HepG2 (cell line): ENCODE results near the gene SPATA12. TPM values are rescaled to one million over a fixed set of nuclear protein-coding genes. Genes with fewer than 3 reads are reported as not detected.
A peak's percentile ranks its signal among the peaks of the same experiment; 100 is the strongest.

Source experiments
- ATF6 ChIP-seq: sonication (generic); formaldehyde crosslinking; conservative IDR thresholded peaks from 2 replicates; pipeline ENCODE4 v1.4.0; 2020; ENCODE audit warnings: missing genetic modification reagents
- CC2D1A ChIP-seq: sonication (generic); formaldehyde crosslinking; IDR thresholded peaks from 2 replicates; pipeline ENCODE4 v1.8.1; 2023; ENCODE audit warnings: mild to moderate bottlenecking, missing genetic modification reagents
- FOXP1 ChIP-seq, 2 experiments: fragments of 450-650 bp in 1 of 2; IDR thresholded peaks; 2 replicates each; pipeline ENCODE4 v1.6.1; 2017 to 2018; ENCODE audit warnings: antibody characterized with exemption in 1 of 2
- MAX ChIP-seq: IDR thresholded peaks from 2 replicates; pipeline ENCODE4 v1.6.1; 2012; ENCODE audit warnings: inconsistent platforms
- MXD3 ChIP-seq: IDR thresholded peaks from 2 replicates; pipeline ENCODE4 v1.6.1; 2016; ENCODE audit warnings: mild to moderate bottlenecking, missing biosample characterization, missing genetic modification reagents
- PHF8 ChIP-seq: sonication (generic); formaldehyde crosslinking; IDR thresholded peaks from 2 replicates; pipeline ENCODE4 v1.5.0; 2020; ENCODE audit warnings: missing genetic modification reagents
- RFX3 ChIP-seq: IDR thresholded peaks from 2 replicates; pipeline ENCODE4 v1.6.1; 2016; ENCODE audit warnings: missing biosample characterization, missing genetic modification reagents
- SCMH1 ChIP-seq: sonication (generic); formaldehyde crosslinking; IDR thresholded peaks from 2 replicates; pipeline ENCODE4 v1.9.0; 2021; ENCODE audit warnings: missing genetic modification reagents, mild to moderate bottlenecking, borderline replicate concordance
- THAP11 ChIP-seq: IDR thresholded peaks from 2 replicates; pipeline ENCODE4 v1.6.1; 2016; ENCODE audit warnings: missing biosample characterization, missing genetic modification reagents
- ZBTB7A ChIP-seq: sonication (generic); formaldehyde crosslinking; IDR thresholded peaks from 2 replicates; pipeline ENCODE4 v1.8.0; 2022; ENCODE audit warnings: mild to moderate bottlenecking, missing genetic modification reagents
- ZFP36 ChIP-seq: fragments of 150-350 bp; IDR thresholded peaks from 2 replicates; pipeline ENCODE4 v1.6.1; 2018; ENCODE audit warnings: borderline replicate concordance, low read length, low read depth; ENCODE audit not compliant: partially characterized antibody
- ZKSCAN8 ChIP-seq: IDR thresholded peaks from 2 replicates; pipeline ENCODE4 v1.6.1; 2016; ENCODE audit warnings: borderline replicate concordance, missing genetic modification reagents, missing compliant biosample characterization
- ZNF12 ChIP-seq: sonication (generic); formaldehyde crosslinking; IDR thresholded peaks from 2 replicates; pipeline ENCODE4 v1.5.0; 2020; ENCODE audit warnings: missing genetic modification reagents
- ZNF431 ChIP-seq: sonication (generic); formaldehyde crosslinking; IDR thresholded peaks from 2 replicates; pipeline ENCODE4 v1.9.0; 2022; ENCODE audit warnings: missing genetic modification reagents, low read depth, mild to moderate bottlenecking, borderline replicate concordance
- ZNF501 ChIP-seq: sonication (generic); formaldehyde crosslinking; IDR thresholded peaks from 2 replicates; pipeline ENCODE4 v1.5.1; 2020; ENCODE audit warnings: mild to moderate bottlenecking, moderate library complexity, missing genetic modification reagents
- ZNF549 ChIP-seq: sonication (generic); formaldehyde crosslinking; IDR thresholded peaks from 2 replicates; pipeline ENCODE4 v1.5.0; 2020; ENCODE audit warnings: missing genetic modification reagents
- ZNF687 ChIP-seq: sonication (generic); formaldehyde crosslinking; IDR thresholded peaks from 2 replicates; pipeline ENCODE4 v1.5.1; 2020; ENCODE audit warnings: mild to moderate bottlenecking, missing genetic modification reagents, moderate library complexity
- ZNF746 ChIP-seq: sonication (generic); formaldehyde crosslinking; IDR thresholded peaks from 2 replicates; pipeline ENCODE4 v1.8.0; 2022; ENCODE audit warnings: mild to moderate bottlenecking, missing genetic modification reagents
- polyA plus RNA-seq, 8 experiments: library from polyadenylated mRNA; depleted of rRNA in 3 of 8; stranded (reverse) in 7 of 8; unstranded in 1 of 8; fragments of >200 nt; fragmentation: Illumina TruSeq in 4 of 8; extraction: Trizol in 4 of 8; gene quantifications; 2 replicates each; pipeline versions ENCODE4 v1.2.1 to v1.2.3, GENCODE V29; 2011 to 2016; ENCODE audit warnings: low read depth in 4 of 8, missing spikeins in 1 of 8, mixed read lengths in 1 of 8; ENCODE audit not compliant: insufficient read depth in 1 of 8
- total RNA-seq, 5 experiments: library from RNA; depleted of rRNA; stranded (reverse); fragments of >200 nt; fragmentation: Illumina TruSeq; extraction: Trizol; gene quantifications; 2 replicates each; pipeline ENCODE4 v1.2.3, GENCODE V29; 2016; ENCODE audit warnings: low read depth in 1 of 5
- TF ChIP-seq, protein P1 (sequence below): sonication (generic); formaldehyde crosslinking; IDR thresholded peaks from 2 replicates; pipeline ENCODE4; 2020; ENCODE audit warnings: missing genetic modification reagents, mild to moderate bottlenecking, borderline replicate concordance
- TF ChIP-seq, protein P2 (sequence below): sonication (generic); formaldehyde crosslinking; IDR thresholded peaks from 2 replicates; pipeline ENCODE4 v1.8.0; 2022; ENCODE audit warnings: missing genetic modification reagents, mild to moderate bottlenecking, inconsistent platforms, borderline replicate concordance

SPATA12 gene
- total and polyA plus RNA-seq, 2 of the 13 experiments (the other 11 are each of a cell fraction or from before 2014, with no cell fraction given) = 0.09 to 0.25 TPM

DNA sequence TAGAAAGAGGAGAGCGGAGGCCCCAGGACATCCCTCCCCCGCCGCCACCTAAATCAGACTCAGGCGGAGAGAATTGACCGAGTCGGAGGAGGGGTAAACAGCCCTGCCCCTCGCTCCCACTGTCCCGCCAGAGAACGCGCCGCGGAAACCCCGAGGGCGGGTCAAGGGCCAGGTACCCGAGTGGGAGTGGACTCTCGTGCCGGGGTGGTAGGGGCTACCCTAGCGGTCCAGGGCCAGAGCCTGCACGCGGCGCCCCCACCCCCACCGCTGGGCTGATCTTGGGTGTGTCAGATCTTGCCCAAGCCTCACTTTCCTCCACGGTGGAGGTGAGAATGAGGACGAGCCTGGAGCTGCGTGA, 19.0 kb downstream of the SPATA12 start (continued):
- 0 out of 2 replicates have a peak, but pooled peaks have one; percentile 40 for TF ChIP-seq ZNF431 (CRISPR knock-in tag)
- TF ChIP-seq, protein P1, sequence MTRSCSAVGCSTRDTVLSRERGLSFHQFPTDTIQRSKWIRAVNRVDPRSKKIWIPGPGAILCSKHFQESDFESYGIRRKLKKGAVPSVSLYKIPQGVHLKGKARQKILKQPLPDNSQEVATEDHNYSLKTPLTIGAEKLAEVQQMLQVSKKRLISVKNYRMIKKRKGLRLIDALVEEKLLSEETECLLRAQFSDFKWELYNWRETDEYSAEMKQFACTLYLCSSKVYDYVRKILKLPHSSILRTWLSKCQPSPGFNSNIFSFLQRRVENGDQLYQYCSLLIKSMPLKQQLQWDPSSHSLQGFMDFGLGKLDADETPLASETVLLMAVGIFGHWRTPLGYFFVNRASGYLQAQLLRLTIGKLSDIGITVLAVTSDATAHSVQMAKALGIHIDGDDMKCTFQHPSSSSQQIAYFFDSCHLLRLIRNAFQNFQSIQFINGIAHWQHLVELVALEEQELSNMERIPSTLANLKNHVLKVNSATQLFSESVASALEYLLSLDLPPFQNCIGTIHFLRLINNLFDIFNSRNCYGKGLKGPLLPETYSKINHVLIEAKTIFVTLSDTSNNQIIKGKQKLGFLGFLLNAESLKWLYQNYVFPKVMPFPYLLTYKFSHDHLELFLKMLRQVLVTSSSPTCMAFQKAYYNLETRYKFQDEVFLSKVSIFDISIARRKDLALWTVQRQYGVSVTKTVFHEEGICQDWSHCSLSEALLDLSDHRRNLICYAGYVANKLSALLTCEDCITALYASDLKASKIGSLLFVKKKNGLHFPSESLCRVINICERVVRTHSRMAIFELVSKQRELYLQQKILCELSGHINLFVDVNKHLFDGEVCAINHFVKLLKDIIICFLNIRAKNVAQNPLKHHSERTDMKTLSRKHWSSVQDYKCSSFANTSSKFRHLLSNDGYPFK (CRISPR knock-in tag) = no peak
- TF ChIP-seq RFX3 (CRISPR knock-in tag) = no peak
- 0 out of 2 replicates have a peak, but pooled peaks have one; percentile 45 for TF ChIP-seq ZNF501 (CRISPR knock-in tag)
- no peak for TF ChIP-seq CC2D1A (CRISPR knock-in tag)
- TF ChIP-seq PHF8 (CRISPR knock-in tag) = peak; percentile 33; the same call in 1 of the 2 replicates
- no peak for TF ChIP-seq FOXP1 (IDR thresholded peaks at IDR 0.05)
- TF ChIP-seq FOXP1 (CRISPR knock-in tag; IDR thresholded peaks at IDR 0.05) = no peak
- TF ChIP-seq ZNF12 (CRISPR knock-in tag) = no peak
- no peak for TF ChIP-seq ZBTB7A
- no peak for TF ChIP-seq ZNF746 (CRISPR knock-in tag)
- no peak for TF ChIP-seq ZKSCAN8 (CRISPR knock-in tag)
- TF ChIP-seq MXD3 (CRISPR knock-in tag) = no peak
- TF ChIP-seq SCMH1 (CRISPR knock-in tag) = no peak
- TF ChIP-seq THAP11 (CRISPR knock-in tag) = no peak
- TF ChIP-seq, protein P2, sequence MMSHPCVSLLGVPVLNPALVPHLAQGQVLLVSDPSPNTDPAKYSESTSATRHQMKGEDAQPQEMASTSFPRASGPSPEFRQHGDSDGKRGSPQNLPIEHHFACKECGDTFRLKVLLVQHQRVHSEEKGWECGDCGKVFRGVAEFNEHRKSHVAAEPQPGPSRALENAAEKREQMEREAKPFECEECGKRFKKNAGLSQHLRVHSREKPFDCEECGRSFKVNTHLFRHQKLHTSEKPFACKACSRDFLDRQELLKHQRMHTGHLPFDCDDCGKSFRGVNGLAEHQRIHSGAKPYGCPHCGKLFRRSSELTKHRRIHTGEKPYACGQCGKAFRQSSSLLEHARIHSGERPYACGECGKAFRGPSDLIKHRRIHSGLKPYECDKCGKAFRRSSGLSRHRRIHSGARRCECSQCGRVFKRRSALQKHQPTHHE = no peak
- no peak for TF ChIP-seq ZNF549
- no peak for TF ChIP-seq MAX
- no peak for TF ChIP-seq ZFP36
- TF ChIP-seq ZNF687 (CRISPR knock-in tag) = peak; percentile 16
- TF ChIP-seq ATF6 (CRISPR knock-in tag) = no peak
